GM20431 (cell line): ENCODE results near the gene NINJ1.

ENCODE experiments used
- in situ Hi-C: fragments of 300-500 bp; cut with MseI, MboI; formaldehyde crosslinking; loops from one replicate; pipeline ENCODE4 v1.15.0; 2020; ENCODE audit warnings: low sequenced_read_pairs; ENCODE audit not compliant: unreplicated experiment

NINJ1 gene

GRCh38 chr9:93134740-93135444 is 841 bp upstream of the NINJ1 start:
- in situ Hi-C loops, result loop anchor here (25.0 kb wide), 1 partner anchor 402 kb away; no protein-coding TSS in a partner anchor

- in situ Hi-C loops, result loop anchor here (25.0 kb wide), 1 partner anchor 404 kb away; no protein-coding TSS in a partner anchor
These were observed 403 bp downstream of the NINJ1 start for GRCh38 chr9:93133681-93134014.

GRCh38 chr9:93132946-93133680 is 938 bp downstream of the NINJ1 start:
- in situ Hi-C loops, result loop anchor here (25.0 kb wide), 1 partner anchor 404 kb away; no protein-coding TSS in a partner anchor

DNA sequence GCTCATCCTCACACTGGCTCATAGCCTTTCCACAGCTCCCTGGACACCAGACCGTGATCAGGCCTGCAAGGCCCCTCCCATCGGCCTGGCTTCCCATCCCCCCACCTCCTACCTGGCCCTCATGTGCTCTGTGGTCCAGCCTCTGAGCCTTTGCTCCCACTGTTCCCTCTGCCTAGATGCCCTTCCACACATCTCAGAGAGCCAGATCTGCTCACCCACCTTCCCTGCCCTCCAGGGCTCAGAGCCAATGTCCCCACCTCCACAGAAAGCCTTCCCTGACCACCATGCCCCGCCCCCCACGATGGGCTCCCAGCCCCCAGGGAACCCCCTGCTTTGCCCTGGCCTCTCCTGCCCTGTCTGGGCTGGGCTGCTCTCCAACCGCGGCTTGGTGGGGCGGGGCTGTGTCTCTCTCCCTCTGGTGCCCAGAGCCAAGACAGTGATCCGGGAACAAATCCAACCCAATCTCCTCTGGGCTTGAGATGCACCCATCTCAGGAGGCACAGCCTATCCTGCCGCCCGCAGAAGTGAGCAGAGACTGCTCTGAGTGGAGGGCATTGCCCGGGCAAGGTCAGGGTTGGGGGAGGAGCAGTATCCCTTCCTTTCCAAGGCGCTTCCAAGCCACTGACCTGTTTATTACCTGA is 1.6 kb downstream of the NINJ1 start:
- in situ Hi-C loops, result loop anchor here (25.0 kb wide), 1 partner anchor 405 kb away; no protein-coding TSS in a partner anchor

DNA sequence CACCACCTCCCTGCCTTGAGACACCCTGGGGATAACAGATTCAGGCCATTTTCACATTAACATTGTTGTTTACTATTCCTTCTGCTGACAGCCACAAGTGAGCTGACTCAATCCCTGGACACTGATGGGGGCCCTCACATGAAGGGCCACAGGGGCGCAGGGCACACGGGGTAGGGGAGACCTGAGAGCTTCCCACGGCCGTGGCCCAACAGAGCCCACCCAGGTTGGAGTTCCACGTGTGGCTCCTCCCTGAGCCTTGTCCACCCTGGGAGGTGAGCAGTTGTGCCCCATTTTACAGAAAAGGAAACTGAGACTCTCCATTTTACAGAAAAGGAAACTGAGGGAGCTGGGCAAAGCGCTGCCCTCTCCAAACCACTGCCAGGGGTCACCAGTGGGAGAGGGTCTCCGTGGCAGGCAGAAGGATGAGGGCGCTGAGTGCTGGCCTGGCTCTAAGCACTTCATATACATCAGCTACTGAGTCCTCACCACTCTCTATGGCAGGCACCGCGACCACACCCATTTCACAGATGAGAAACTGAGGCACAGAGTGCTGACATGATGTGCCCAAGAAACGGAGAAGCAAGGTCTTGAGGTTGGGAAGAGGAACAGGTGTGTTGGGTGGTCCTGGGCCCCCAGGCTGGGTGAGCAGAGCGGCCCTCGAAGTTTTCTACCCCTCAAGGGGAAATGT is 2.3 kb downstream of the NINJ1 start:
- in situ Hi-C loops, result loop anchor here (25.0 kb wide), 1 partner anchor 406 kb away; no protein-coding TSS in a partner anchor

DNA sequence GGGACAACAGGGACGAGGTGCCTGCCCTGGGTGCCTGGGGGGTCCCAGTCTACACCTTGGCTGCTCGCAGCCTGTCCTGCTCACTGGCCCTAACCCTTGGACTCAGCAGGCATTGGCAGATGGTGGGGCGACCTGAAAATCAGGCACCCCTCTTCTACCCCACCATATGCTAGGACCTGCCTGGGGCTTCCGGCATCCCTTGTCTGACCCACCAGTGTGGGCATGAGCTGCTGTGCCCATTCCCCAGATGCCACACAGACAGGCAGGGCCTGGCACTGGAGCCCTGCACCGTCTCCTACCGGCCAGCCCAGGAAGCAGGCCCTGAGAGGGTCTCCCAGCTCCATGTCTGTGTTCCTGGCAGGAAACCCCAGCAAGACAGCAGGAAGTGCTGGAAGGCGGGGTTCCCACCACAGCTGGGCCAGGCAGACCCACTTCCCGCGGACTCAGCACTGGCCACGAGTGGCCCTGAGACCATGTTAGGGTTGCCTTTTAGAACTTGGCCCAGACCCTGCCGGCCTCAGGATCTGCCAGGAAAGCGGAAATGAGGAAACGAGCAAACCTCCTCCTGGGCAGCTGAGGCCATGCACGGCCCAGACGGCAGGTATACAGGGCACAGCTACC is 3.1 kb downstream of the NINJ1 start:
- in situ Hi-C loops, result loop anchor here (25.0 kb wide), 1 partner anchor 406 kb away; no protein-coding TSS in a partner anchor

GRCh38 chr9:93129691-93130500 is 4.2 kb downstream of the NINJ1 start:
- in situ Hi-C loops, result loop anchor here (25.0 kb wide), 1 partner anchor 407 kb away; no protein-coding TSS in a partner anchor

DNA sequence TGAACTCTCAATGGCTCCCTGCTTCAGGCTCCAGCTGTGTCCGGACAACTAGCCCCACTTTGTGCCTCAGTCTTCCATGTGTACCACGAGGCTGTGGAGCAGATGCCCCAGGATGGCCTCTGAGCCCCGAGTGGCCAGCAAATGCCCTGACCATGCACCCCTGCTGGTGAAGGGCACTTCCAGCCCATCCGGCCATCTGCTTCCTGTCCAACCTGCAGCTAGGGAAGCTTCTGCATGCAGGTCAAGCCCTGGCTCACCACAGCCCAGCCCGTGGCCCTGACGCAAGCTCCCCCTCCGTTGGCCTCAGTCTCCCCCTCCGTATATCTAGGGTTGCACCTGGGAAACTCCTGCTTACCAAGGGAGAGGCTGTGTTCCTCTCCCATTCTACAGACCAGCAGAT is 4.8 kb downstream of the NINJ1 start:
- in situ Hi-C loops, result loop anchor here (25.0 kb wide), 1 partner anchor 408 kb away; no protein-coding TSS in a partner anchor

DNA sequence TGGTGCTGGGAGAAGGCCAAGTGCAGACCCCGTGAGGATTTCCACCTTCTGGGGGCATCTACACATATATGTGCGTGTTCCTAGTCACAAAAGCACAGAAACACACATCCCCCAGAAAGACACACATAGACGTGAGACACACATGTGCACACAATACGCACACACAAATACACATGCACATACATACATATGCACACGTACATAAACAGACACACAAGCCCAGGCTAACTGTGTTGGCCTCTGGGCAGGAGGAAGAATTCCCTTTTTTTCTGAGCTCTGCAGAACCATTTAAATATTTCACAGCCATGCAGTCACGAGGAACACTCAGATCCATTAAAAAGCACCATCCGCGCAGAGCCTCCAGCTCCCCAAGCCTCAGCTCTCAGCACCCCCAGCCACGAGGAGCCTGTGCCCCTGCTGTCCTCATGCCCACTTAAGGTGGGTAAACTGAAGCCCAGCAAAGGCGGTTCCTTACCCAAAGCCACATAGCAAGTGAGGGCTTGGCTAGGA is 5.3 kb downstream of the NINJ1 start:
- in situ Hi-C loops, result loop anchor here (25.0 kb wide), 1 partner anchor 409 kb away; no protein-coding TSS in a partner anchor

DNA sequence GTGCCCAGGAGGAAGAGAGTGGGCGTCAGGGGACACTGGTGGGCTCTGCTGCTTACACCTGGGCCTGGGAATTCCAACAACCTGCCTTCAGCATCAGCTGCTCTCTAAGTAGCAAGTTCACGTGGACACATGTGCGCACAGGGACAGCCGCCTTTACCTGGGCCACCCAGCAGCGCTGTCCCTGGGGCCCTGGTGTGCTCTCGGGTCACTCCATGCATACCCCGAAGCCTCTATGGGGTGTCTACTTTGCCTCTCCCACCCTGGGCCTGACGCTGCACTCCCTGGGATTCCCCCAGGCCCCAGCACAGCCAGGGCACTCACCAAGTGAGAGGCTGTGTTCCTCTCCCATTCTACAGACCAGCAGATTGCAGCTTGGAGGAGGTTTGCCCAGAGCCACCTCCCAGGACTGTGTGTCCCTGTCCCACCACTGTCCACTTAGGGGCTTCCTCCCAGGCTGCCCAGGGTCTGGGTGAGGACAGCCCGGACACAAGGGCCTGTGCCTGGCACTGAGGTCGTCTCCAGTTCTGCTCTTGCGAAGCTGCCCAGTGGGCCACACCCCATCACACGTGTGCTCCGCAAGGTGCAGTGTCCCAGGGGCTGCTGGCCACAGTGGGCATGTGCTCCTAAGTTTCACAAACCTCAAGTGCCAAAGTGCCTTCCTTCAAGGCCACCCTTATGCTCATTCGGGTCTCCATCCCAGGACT is 5.9 kb downstream of the NINJ1 start:
- in situ Hi-C loops, result loop anchor here (25.0 kb wide), 1 partner anchor 409 kb away; no protein-coding TSS in a partner anchor

DNA sequence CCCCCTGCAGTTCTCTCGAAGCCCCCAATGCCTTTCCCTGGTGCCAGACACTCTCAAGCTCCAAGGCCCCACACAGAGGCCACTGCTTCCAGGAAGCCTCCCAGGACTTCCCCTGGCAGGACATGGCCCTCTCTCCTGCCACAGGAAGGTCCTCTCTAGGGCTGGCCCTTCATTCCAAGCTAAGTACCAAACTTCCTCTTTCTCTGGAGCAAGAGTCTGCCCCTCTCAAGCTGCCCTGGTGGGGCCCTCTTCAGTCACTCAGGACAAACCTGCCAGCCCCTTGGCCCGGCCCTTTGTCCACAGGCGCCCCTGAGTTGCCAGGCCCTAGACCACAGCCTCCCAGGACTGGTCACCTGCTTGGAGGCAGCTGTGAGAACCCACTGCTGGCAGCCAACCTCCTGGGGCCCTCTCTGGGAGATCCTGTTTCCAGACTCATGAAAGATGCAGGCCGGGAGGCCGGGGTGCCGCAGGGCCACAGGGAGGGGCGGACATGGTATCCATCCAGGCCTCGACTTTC is 6.6 kb downstream of the NINJ1 start:
- in situ Hi-C loops, result loop anchor here (25.0 kb wide), 1 partner anchor 410 kb away; no protein-coding TSS in a partner anchor

DNA sequence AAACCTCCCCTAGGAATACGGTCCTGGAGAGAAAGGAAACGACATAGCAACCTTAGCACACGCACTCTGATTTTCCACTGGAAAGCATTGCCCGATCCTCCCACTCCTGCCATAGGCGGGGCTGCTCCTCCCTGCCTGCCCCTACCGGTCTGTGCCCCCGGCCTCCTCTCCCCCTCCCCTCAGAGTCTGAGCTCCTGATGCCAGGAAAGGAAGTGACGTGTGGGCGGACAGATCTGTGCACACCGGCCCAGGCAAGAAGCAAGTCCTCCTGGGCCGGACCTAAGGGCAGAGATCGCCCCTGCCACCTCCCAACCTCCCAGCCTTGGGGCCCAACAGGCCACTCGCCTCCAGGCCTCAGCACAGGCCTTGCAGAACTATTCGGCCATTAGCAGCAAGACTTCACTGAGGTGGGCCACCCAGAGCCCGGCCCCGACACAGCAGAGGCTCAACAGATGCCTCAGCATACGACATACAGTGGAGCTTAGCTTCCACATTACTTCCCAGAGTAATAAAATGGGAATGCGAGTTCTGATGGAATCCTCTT is 7.2 kb downstream of the NINJ1 start:
- in situ Hi-C loops, result loop anchor here (25.0 kb wide), 1 partner anchor 410 kb away; no protein-coding TSS in a partner anchor

- in situ Hi-C loops, result loop anchor here (25.0 kb wide), 1 partner anchor 411 kb away; no protein-coding TSS in a partner anchor
These were observed 7.8 kb downstream of the NINJ1 start for GRCh38 chr9:93126151-93126781.

- in situ Hi-C loops, result loop anchor here (25.0 kb wide), 1 partner anchor 412 kb away; no protein-coding TSS in a partner anchor
These were observed 8.6 kb downstream of the NINJ1 start for GRCh38 chr9:93125331-93125894.

DNA sequence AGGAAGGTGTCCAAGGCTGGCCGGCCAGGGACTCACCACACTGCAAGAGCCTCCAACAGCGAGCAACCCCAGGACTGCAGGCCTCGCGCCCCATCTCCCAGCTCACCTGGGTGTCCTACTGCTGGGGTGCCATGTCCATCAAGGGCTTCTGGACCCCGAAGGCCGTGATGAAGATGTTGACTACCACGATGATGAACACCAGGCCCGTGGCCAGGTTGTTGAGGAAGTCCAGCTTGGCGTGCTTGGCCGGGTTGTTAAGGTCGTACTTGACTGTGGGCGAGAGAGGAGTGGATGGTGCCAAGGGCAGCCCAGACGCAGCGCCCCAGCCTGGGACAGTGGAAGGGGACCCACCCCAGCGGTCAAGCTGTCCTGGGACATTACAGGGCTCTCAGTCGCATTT is 9.3 kb downstream of the NINJ1 start:
- in situ Hi-C loops, result loop anchor here (25.0 kb wide), 1 partner anchor 413 kb away; no protein-coding TSS in a partner anchor

GRCh38 chr9:93123561-93124283 is 10.3 kb downstream of the NINJ1 start:
- in situ Hi-C loops, result no loop called here
